Measurements from ENCODE around the gene TTC31.
"Not testable (repeated sequence)": the region's sequence is repeated elsewhere in the genome, so short reads cannot be mapped to it uniquely, and the experiment has no call there.

TTC31 gene

GRCh38 chr2:74482801-74483674, at the start of gene TTC31, which contains the start of gene CCDC142:
TSS of gene TTC31 (plus strand) at chr2:74483081. CDS start at chr2:74483096, 15 bp downstream.
TSS of gene CCDC142 (minus strand) at chr2:74482998. CDS start at chr2:74482837, 161 bp downstream.
- peak; percentile 86 for DNase-seq (ENCODE audit: low read depth)

DNA sequence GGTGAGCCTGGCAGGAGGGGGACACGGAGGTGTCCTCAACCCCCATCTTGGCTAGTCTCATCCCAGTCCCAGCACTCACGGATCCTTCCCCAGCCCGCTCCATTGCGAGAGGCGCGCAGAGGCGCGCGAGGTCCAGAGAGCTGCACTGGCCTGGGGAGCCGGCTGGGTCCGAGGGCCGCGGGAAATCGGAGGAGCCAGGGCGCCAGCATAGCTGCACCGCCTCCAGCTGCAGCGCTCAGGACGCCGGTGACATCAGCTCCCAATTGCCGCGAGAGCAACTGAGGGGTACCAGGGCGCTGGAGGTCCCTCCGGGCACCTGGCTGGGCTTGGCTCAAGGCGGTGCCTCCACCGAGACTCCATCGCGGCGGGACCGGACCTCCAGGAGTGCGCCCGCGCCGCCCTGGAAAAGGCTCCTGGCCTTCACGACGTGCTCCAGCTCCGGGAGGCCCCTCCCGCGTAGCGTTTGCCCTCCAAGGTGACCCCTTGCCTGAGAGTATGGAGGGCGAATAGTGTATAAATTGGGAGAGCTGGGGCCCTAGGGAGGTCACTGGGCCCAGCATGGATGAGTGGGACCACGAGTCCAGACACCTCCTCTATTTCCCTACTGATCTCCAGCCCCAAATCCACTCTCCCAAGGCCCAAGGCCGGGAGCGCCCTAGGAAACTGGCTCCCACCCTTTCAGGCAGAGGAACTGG, 46.6 kb upstream of the TTC31 start:
- no peak for DNase-seq (ENCODE audit: low read depth)

DNA sequence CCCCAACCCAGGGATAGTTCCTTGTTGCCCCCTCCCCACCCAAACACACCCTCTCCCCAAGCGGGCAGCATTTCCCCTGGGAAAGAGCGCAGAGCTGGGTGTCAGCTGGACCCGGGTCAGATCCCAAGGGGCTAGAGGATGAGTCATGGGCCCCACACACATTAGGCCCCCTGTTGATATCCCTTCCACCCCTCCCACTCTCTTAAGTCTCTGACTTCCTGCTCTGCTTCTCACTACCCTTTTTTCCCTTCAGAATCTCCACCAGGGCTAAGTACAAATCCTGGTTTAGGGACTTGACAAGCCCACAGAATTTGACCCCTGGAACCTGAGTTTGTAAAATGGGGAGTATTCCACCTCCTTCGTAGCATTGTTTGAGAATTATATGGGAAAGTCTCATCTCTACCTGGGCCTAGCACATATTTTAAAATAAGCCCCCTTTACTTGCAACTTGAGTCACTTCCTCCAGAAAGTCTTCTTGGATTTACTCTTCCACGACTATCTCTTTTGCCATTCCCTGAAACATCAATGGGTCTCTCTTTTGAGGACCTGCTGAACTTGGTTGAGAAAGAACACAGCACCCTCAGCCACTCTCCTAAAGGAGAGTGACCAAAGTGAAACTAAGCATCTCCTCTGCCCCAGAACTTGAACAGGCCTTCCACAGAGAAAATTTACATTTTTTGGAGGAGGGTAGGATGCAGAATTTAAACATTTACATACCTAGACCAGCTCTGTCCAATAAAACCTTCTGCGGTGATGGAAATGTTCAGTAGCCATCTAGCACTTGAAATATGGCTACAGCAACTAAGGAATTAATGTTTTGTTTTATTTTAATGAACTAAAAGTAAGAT, 45.8 kb upstream of the TTC31 start:
- DNase-seq (ENCODE audit: low read depth), result no peak

DNA sequence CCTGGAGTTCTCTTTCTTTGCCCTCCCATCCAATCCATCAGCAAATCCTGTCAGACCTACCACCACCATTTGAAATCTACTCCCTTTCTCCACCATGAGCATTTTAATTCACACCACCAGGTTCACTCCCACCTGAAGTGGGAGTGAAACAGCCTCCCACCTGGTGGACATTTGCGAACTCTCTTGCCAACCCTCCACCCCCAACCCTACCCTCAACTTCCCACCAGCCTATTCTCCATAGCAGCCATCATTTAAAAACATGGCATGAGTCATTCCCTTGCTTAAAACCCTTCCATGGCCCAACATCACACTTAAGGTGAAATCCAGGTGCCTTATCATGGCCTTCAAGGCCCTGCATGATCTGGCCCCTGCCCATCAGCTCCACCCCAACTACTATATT, 44.6 kb upstream of the TTC31 start:
- DNase-seq (ENCODE audit: low read depth), result no peak

- no peak for DNase-seq (ENCODE audit: low read depth)
Observed at GRCh38 chr2:74439373-74439772, 43.5 kb upstream of the TTC31 start.

- no peak for DNase-seq (ENCODE audit: low read depth)
Observed at GRCh38 chr2:74439803-74440377, 43.0 kb upstream of the TTC31 start.

GRCh38 chr2:74440378-74441169, 42.3 kb upstream of the TTC31 start:
- no peak for DNase-seq (ENCODE audit: low read depth)

GRCh38 chr2:74441170-74441689, 41.7 kb upstream of the TTC31 start:
- no peak for DNase-seq (ENCODE audit: low read depth)

GRCh38 chr2:74441690-74442482, 41.0 kb upstream of the TTC31 start, which contains the start of gene RTKN:
TSS of gene RTKN (minus strand) at chr2:74441937. CDS start at chr2:74441816, 121 bp downstream.
- no peak for DNase-seq (ENCODE audit: low read depth)

DNA sequence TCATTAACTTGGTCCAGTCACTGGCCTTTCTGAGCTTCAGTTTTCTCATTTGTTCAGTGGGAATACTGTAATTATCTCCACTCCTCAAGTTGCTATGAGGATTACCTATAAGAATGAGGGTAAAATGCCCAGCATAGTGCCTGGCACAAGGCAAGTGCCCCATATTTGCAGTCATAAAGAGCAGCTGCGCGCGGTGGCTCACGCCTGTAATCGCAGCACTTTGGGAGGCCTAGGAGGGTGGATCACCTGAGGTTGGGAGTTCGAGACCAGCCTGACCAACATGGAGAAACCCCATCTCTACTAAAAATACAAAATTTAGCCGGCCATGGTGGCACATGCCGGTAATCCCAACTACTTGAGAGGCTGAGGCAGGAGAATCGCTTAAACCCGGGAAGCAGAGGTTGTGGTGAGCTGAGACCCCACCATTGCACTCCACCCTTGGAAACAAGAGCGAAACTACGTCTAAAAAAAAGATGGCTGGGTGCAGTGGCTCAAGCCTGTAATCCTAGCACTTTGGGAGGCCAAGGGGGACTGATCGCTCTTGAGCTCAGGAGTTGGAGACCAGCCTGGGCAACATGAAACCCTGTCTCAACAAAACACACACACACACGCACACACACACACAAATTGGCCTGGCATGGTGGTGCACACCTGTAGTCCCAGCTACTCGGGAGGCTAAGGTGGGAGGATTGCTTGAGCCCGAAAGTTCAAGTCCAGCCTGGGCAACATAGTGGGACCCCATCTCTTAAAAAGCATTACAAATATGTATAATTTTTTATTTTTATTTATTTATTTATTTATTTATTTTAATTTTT, 40.2 kb upstream of the TTC31 start:
- DNase-seq (ENCODE audit: low read depth), result not testable (repeated sequence)

DNA sequence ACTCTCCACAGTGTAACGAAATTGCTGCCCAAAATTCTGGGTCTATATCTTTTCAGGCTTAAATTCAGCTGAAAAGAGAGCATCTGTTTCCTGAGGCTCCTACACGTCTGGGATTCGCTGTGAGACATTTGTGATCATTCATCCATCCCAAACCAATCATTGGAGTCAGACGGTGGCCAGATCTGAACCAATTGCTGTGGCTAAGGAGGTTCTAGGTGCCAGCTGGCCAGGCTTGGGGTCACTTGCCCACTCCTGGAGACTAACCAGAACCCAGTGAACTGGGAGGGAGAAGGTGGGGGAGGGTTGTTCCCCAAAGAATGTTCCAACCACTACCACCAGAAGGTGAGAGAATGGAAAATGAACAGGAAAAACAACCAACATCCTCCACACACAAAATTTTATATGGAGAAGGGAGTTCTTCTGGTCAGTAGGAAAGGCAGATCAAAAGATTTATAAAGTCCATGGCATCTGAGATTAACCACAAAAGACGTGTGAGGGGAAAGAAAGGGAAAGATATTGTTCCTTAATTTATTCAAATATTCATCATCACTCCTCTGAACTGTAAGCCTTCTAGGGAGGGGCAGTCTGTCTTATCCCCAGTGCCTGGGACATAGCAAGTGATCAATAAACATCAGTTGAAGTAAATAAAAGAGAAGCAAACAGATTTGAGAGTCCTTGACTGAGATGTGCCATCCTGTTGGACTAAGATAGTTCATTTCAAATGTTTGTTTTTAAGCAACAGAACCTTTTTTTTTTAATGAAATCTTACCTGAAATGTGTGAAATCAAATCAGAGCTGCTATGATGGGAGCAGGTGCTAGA, 38.2 kb upstream of the TTC31 start:
- DNase-seq (ENCODE audit: low read depth), result no peak

GRCh38 chr2:74447230-74447999, 35.5 kb upstream of the TTC31 start:
- DNase-seq (ENCODE audit: low read depth), result no peak

DNA sequence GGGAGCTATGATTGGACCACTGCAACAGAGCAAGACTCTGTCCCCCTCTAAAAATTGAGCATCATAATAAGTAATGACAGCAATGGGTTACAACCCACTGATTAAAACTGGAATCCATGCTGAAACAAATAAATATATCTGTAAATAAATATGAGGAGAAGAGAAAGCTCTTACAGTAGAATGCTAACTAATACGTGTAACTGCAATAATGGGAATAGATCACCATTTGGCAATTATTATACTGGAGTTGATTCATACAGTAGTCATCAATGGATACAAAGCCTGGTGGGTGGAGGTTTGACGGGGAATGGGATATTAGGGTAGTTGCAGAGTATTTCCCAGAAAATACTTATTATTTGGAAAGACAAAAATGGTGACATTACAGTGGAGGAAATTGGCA, 34.1 kb upstream of the TTC31 start:
- no peak for DNase-seq (ENCODE audit: low read depth)

DNA sequence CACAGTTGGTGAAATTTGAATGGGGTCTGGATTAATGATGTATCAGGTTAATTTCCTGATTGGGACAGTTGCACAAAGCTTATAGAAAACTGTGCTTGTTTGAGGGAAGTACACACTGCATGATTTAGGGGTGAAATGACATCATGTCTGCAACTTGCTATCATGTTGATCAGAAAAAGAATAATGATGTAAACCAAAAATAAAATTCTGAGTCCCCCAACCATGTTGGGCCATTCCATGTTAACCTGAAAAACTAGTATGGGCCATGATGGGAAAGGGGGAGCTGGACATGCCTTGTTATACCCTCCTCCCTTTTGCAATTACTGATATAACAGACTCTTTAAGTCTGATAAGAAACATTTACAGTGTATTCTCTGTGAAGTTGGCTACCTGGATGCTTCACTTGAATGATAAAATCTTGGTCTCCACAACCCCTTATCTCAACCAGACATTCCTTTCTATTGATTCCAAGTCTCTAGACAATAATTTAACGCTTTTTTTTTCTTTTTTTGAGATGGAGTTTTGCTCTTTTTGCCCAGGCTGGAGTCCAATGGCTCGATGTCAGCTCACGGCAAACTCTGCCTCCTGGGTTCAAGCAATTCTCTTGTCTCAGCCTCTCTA, 32.2 kb upstream of the TTC31 start:
- DNase-seq (ENCODE audit: low read depth), result no peak

DNA sequence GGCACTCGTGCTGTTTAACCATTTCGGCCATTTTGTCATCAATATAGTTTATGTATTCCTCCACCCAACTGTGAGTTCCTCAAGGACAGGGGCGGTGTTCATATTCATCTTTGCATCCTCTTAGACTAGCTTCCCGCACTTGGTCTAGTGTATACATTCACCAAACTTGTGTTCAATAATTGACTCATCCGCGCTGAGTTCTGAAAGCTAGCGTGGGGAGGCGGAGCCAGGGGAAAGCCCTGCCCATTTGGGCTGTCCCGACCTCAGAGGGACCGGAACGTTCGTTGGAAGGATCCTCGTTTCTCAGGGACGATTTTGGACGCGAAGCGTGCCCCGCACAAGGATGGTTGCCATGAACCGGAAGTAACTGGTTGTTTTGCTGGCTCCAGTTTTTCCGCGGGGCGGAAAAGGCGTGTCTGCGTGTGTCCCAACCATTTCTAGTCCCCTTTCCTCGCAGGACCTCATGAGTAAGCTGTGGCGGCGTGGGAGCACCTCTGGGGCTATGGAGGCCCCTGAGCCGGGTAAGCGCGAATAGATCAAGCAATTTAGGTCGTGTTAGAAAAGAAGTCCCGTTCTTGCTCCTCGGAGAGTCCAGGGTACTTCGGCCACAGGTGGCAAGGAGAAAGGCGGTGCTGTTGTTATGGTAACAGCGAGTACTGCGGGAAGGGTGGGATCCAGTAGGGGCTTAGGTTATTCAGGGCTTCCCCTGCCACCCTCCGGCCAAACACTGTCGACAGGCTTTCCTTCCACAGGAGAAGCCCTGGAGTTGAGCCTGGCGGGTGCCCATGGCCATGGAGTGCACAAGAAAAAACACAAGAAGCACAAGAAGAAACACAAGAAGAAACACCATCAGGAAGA, 28.0 kb upstream of the TTC31 start, which contains the start of gene INO80B:
Gene INO80B, plus strand, starts transcription at position 434 of the 858 bp plus-strand sequence. Its CDS starts 30 bp downstream, at position 464.
- DNase-seq (ENCODE audit: low read depth), result peak; percentile 94

GRCh38 chr2:74457129-74457548, 25.7 kb upstream of the TTC31 start:
- no peak for DNase-seq (ENCODE audit: low read depth)

Data from activated T-helper 9 cell treated with anti-CD3 and anti-CD28 coated beads, Interleukin-2, amount 50 U/mL, for 16 hours (primary cell).